Peyer's patch (tissue), 4 donors: ENCODE measurements around the gene PBOV1.

Source experiments
- CTCF ChIP-seq, 6 experiments: fragments of 450-650 bp in 4 of 6; fragments of 200-600 bp in 2 of 6; sonication (generic) in 1 of 6; IDR thresholded peaks; one replicate each; pipeline ENCODE4 v1.5.1; 2017 to 2019; ENCODE audit warnings: antibody characterized with exemption in 6 of 6, mild to moderate bottlenecking in 3 of 6, moderate library complexity in 1 of 6
- POLR2A ChIP-seq, 2 donors: fragments of 450-650 bp; IDR thresholded peaks; one replicate each; pipeline ENCODE4 v1.5.1; 2017; ENCODE audit warnings: antibody characterized with exemption in 2 of 2, mild to moderate bottlenecking in 2 of 2, moderate library complexity in 2 of 2

- TF ChIP-seq CTCF (IDR thresholded peaks at IDR 0.05) (no peak), POLR2A (IDR thresholded peaks at IDR 0.05) (no peak)
Measured at GRCh38 chr6:138227316-138227781, 9.1 kb upstream of the PBOV1 start.
